MV-4-11 (cell line): ENCODE data around the gene B3GNT8.
"Not testable (repeated sequence)": the region's sequence is repeated elsewhere in the genome, so short reads cannot be mapped to it uniquely, and the experiment has no call there.

Source experiments
- DNase-seq: peaks from one replicate; lab custom pipeline; 2025; lab: John Stamatoyannopoulos, UW

The B3GNT8 gene

DNA sequence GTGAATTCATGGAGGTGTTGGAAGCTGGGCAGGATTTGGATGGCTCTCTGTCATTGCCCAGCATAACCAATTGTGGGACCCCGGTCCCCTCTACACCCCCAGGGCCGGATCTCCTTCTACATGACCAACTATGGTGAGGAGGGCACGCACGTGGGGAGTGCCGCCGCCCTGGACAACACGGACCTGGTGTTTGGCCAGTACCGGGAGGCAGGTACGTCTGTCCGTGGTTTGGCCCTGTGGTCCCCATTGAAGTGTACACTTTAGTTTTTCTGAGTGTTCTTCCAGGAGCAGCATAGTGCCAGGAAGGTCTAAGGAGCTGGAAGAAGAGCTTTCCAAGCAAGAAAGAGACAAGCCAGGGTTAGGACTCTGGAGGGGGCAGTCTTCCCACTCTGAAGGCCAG is 13.2 kb downstream of the B3GNT8 start:
- no peak for DNase-seq

- no peak for DNase-seq
These were observed 14.2 kb downstream of the B3GNT8 start for GRCh38 chr19:41412953-41413352.

DNA sequence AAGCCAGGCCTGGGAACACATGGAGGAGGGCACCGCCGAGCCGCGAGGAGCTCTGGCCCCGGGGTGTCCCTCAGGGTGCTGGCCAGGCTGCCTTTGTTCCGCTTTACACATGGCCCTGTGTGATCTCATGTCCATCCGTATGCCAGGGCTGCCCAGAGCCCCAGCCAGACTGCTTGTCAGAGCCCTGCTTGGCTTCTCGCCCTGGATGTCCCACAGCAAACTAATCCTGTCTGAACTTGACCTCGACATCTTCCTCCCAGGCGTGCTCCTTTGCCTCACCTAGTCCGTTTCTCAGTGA is 15.3 kb downstream of the B3GNT8 start:
- DNase-seq: no peak

DNA sequence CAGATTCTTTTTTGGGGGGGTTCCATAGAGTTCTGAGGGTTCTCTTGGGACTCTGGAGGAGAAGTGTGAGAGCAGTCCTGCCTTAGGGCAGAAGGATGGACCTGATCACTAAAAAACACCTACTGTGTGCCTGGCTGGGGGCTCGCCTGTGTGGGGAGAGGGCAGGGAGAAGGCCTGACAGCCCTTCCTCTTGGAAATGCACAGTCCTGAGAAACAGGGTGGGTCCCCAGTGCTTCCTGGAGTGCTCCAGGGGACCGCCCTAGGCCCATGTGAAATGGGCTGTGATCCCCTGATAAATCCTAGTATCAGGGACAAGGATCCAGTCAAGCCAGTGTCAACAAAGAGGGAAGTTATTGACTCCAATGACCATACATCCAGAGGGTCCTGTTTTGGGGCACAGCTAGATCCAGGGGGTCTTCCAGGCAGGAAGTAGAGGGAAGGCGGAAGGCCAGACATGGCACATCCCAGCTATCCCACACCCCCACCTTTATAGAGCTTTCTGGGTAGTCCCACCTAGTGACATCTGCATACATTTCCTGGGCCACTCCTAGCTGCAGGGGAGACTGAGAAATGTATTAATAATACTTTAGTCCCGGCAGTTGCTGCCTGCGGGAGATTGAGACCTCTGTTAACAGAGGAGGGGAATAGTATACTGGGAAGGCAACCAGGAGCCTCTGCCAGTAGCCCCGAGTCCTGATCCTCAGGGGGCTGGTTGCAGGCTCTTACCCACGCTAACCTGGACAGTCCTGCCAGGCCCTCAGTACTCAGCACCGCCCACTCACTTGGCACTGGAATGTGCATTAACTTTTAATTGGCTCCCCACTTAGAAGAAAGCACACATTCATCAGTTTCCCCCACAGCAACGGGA is 15.8 kb downstream of the B3GNT8 start:
- no peak for DNase-seq

GRCh38 chr19:41410336-41411054 is 16.7 kb downstream of the B3GNT8 start:
- peak; percentile 59 for DNase-seq

DNA sequence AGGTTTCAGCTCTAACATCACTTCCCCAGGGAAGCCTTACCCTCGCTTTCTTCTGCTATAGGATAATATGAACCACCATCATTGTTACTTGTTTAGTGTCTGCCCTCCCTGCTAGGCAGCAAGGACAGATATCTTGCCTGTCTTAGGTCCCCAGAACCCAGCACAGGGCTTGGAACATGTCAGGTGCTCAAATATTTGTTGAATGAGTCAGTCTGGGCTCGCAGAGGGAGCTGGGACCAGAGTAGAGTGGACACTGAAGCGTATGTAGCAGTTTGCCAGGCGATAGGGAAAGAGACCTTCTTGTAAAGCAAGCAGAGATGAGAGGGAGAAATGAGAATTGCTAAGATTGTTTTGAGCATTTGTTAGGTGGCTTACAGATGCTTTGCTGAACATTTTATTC is 17.9 kb downstream of the B3GNT8 start:
- no peak for DNase-seq

DNA sequence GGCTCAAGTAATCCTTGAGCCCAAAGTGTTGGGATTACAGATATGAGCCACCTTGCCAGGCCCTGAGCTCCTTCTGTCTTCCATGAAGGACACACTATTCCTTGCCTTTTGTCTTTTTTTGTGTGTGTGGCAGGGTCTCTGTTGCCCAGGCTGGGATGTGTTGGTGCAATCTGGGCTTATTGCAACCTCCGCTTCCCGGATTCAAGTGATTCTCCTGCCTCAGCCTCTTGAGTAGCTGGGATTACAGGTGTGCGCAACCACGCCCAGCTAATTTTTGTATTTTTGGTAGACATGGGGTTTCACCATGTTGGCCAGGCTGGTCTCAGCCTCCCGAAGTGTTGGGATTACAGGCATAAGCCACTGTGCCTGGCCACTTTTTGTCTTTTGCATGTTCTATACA is 18.3 kb downstream of the B3GNT8 start:
- DNase-seq: not testable (repeated sequence)

GRCh38 chr19:41408256-41408655 is 18.9 kb downstream of the B3GNT8 start:
- DNase-seq: peak; percentile 75

DNA sequence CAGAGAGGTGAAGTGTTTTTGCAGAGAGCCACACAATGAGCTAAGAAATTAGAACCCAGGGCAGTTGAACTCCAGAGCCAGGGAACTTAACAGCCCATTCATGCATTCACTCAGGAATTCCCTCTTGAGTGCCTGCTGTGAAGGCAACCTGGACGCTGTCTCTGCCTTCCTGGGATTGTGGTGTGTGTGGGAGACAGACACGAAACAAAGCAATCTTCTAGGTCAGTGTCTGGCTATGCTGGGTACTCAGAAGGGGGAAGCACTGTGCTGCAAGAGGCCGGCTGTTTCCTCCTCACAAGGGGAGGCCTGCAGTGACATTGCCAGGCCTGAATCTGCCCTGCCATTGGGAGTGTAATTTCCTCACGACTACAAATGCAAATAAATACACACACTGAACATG is 19.9 kb downstream of the B3GNT8 start:
- peak; percentile 88 for DNase-seq

GRCh38 chr19:41405776-41406175 is 21.4 kb downstream of the B3GNT8 start:
- no peak for DNase-seq

- DNase-seq: no peak
These were observed 23.8 kb downstream of the B3GNT8 start for GRCh38 chr19:41403181-41403970.

- no peak for DNase-seq
These were observed 25.2 kb downstream of the B3GNT8 start for GRCh38 chr19:41402010-41402409.

DNA sequence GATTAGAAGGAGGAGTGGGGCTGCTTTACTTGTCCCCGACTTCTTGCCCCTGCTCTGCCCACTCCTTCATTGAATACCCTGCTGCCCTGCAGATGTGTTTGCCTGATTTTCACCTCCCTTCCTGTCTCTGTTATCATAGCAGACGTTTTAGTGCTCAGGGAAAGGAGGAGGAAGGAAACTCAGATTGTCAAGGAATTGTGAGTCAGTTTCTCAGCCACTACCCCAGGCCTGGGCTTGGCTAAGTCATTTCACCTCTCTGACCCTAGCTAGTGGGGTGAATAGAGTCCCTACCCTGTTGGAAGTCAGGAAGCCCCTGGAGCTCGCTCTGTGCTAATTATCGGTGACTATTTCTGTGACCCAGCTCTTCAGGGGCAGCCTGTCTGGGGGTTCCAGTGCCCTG is 25.7 kb downstream of the B3GNT8 start:
- no peak for DNase-seq

DNA sequence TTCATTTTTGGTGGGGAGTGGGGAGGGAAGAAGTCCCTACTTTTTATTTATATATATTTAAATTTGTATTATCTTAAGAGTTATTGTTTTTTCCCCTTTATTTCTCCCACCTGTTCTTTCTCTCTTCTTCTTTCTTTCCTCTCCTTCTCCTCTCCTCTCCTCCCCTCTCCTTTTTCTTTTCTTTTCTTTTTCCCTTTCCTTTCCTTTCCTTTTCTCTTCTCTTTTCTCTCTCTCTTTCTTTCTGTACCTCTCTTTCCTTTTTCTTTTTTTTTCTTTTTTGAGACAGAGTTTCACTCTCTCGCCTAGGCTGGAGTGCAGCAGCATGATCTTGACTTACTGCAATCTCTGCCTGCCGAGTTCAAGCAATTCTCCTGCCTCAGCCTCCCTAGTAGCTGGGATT is 27.6 kb downstream of the B3GNT8 start:
- no peak for DNase-seq

GRCh38 chr19:41399091-41399490 is 28.1 kb downstream of the B3GNT8 start:
- no peak for DNase-seq

GRCh38 chr19:41398598-41398997 is 28.6 kb downstream of the B3GNT8 start:
- no peak for DNase-seq

GRCh38 chr19:41398050-41398418 is 29.1 kb downstream of the B3GNT8 start:
- DNase-seq: peak; percentile 21

DNA sequence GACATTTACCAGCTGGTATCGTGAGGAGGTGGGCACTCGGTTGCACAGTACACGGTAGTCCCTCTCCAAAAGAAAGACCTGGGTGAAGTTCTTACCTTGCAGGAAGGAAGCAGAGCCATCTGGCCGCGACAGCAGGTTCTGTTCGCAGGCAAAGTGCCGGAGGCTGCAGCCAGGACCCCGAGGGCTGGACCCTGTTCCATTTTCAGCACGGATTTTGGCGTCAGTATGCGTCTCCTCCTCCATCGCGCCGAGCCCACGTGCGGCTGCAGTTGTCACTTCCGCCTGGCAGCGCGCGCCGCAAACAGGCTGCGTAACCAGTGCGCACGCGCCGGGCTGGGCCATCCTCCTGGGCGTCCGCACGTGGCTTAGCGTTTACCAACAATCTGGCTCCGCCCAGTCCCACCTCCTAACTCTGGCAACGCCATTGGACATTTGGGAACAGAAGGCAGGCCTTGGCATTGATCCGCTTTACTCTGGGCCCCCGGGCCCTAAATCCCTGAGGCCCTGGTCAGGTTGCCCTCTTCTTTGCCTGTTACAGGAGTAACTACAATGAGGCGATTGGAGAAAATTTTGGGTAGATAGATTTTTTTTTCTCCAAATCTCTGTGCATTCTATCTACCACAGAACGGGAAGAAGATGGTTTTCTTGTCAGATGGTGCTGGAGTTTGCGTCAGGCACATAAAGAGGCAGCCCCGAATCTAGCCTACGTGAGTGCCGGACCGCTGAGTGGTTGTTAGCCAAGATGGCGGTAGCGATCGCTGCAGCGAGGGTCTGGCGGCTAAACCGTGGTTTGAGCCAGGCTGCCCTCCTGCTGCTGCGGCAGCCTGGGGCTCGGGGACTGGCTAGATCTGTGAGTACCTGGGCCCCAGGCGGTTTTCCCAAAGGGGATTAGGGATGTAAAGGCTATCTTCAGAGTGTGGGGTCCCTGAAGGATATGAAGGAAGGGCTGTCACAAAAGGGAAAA is 29.8 kb downstream of the B3GNT8 start, which contains the start of the genes BCKDHA and EXOSC5:
BCKDHA (plus strand) TSS at position 733 of the 964 bp plus-strand sequence; CDS start at position 743, 10 bp downstream.
EXOSC5 (minus strand) TSS at position 274 of the 964 bp plus-strand sequence; CDS start at position 243, 31 bp downstream.
- peak; percentile 100 for DNase-seq

DNA sequence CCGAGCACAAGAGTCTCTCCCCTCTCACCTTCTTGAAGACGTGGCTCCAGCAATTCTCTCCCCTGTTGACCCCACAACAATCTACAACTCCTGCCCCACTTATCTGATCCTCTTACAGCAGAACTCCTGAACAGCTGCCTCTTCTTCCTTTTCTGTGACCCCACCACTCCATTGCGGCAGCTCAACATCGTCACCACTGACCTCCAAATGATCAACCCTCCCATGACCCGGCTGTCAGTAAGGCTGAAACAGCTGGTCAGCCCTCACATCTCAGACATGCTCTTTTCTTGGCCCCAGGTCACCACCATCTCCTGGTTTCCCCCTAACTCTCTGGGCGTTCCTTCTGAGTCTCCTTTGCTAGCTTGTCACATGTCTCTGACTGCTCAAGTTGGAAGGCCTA is 31.8 kb downstream of the B3GNT8 start:
- DNase-seq: peak; percentile 43

DNA sequence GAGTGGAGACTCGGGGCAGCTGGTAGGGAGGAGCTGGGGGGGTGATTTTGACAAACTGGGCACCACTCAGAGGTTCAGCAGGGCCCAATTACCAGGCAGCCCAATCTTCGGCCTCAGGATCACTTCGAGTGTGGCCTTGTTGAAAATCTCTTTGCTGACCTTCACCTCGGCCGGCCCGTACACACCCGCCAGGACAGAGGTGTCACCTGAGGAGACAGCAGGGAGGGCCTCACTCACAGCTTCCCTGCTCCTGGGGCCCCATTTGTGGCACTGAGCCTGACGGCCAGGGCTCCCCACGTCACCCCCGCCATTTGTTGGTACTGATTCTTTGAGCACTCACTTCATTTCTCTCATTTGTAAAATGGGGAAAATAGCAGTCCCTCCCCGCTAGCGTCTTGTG is 34.4 kb downstream of the B3GNT8 start:
- no peak for DNase-seq

GRCh38 chr19:41391618-41392017 is 35.6 kb downstream of the B3GNT8 start:
- no peak for DNase-seq
